Vagina (tissue), 2 donors: ENCODE data around the gene BTG2.

Experiments
- POLR2A ChIP-seq, 2 donors: fragments of 450-650 bp; IDR thresholded peaks; one replicate each; pipeline ENCODE4 v1.6.1; 2017; ENCODE audit warnings: antibody characterized with exemption in 2 of 2, mild to moderate bottlenecking in 2 of 2, moderate library complexity in 2 of 2
- POLR2AphosphoS5 ChIP-seq, 2 donors: sonication (generic); formaldehyde crosslinking; IDR thresholded peaks; one replicate each; pipeline ENCODE4 v1.9.0; 2017; ENCODE audit warnings: antibody characterized with exemption in 2 of 2, mild to moderate bottlenecking in 2 of 2, low read depth in 1 of 2; ENCODE audit not compliant: insufficient read depth in 1 of 2

GRCh38 chr1:203308923-203309331 is 3.6 kb downstream of the BTG2 start:
- TF ChIP-seq POLR2AphosphoS5 (IDR thresholded peaks at IDR 0.05; ENCODE audit: insufficient read depth in 1 of 2, low read depth in 1 of 2) (no peak), POLR2A (IDR thresholded peaks at IDR 0.05) (no peak)
